ENCODE measurements around the gene TGFBRAP1. TPM values are rescaled to one million over a fixed set of nuclear protein-coding genes. Genes with fewer than 3 reads are reported as not detected.

TGFBRAP1 gene
- total and polyA plus RNA-seq, 8 donors, result 3.6 to 11.5 (median 8.7) TPM

DNA sequence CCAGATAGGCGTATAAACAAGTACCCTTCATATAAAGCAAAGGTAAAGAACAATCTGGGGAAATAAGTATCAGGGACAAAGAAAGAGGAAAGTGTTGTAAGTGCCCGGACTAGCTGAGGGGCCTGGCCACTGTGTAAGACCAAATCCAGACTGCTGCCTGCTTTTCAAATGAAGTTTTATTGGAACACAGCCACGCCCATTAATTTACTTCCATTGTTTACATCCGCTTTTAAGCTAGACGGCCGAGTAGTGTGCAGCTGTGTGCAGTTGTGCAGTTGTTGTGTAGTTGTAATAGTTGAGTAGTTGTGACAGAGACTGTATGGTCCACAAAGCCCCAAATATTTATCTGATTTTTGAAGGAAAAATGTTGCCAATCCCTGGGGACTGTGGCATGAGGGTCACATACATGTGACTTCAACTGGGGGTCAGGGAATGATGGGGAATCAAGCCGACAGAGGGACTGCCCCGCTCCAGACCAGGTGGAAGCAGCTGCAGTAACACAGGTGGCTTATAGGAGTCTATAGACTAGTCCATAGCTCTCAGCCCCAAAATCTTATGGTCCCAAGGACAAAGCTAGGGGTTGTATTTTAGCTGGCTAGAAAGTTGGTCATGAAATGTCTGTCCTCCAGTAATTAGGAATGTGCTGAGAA, 39.3 kb upstream of the TGFBRAP1 start:
- no peak overlapping the region for H3K27ac ChIP-seq
- WGBS, 2 donors, result 60 to 61% methylated on average over 8 of the region's 8 CpGs
- ATAC-seq (no peak), DNase-seq (no peak), FAIRE-seq (no peak)
- H3K36me3 ChIP-seq, result no peaks in the 10 kb centered on the region
- H3K9me3 ChIP-seq, result no peaks in the 10 kb centered on the region
- TF ChIP-seq, protein P1, sequence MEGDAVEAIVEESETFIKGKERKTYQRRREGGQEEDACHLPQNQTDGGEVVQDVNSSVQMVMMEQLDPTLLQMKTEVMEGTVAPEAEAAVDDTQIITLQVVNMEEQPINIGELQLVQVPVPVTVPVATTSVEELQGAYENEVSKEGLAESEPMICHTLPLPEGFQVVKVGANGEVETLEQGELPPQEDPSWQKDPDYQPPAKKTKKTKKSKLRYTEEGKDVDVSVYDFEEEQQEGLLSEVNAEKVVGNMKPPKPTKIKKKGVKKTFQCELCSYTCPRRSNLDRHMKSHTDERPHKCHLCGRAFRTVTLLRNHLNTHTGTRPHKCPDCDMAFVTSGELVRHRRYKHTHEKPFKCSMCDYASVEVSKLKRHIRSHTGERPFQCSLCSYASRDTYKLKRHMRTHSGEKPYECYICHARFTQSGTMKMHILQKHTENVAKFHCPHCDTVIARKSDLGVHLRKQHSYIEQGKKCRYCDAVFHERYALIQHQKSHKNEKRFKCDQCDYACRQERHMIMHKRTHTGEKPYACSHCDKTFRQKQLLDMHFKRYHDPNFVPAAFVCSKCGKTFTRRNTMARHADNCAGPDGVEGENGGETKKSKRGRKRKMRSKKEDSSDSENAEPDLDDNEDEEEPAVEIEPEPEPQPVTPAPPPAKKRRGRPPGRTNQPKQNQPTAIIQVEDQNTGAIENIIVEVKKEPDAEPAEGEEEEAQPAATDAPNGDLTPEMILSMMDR (IDR thresholded peaks at IDR 0.05), result no peak
- intact Hi-C loops (cut with DNase I), result no loop called here
- no peaks in the 10 kb centered on the region for H3K4me1 ChIP-seq
- H3K27me3 ChIP-seq, result no peaks in the 10 kb centered on the region
- H3K4me3 ChIP-seq, result no peak overlapping the region

DNA sequence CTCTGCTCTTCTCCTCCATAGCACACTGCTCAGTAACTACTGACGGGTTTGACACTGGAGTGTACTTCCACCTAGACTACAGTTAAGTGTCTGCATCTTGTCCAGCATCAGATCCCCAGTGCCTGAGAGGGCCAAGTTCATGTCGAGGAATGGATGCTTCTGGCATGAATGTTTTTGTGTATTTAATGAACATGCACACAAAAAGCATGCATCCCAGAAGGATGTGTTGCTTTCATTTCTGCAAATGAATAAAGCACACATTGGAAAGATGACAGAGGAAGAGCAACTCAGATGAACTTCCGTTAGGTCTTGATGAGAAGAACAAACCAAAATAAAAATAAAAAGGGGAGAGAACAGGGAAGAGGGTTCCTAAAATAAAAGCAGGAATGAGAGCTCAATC, 35.7 kb upstream of the TGFBRAP1 start:
- H3K4me3 ChIP-seq, result no peak overlapping the region
- H3K36me3 ChIP-seq, result peaks cover 0 to 5% (median 0%) of the 10 kb centered on the region in 3 donors
- DNase-seq (no peak), FAIRE-seq (no peak), ATAC-seq (no peak)
- intact Hi-C loops (cut with DNase I), result no loop called here
- no peak overlapping the region for H3K27ac ChIP-seq
- TF ChIP-seq, protein P1 (IDR thresholded peaks at IDR 0.05), result no peak
- no peaks in the 10 kb centered on the region for H3K27me3 ChIP-seq
- H3K9me3 ChIP-seq, result no peaks in the 10 kb centered on the region
- H3K4me1 ChIP-seq, result no peaks in the 10 kb centered on the region
- 47 to 63% methylated on average over 3 of the region's 3 CpGs for WGBS, 2 donors

DNA sequence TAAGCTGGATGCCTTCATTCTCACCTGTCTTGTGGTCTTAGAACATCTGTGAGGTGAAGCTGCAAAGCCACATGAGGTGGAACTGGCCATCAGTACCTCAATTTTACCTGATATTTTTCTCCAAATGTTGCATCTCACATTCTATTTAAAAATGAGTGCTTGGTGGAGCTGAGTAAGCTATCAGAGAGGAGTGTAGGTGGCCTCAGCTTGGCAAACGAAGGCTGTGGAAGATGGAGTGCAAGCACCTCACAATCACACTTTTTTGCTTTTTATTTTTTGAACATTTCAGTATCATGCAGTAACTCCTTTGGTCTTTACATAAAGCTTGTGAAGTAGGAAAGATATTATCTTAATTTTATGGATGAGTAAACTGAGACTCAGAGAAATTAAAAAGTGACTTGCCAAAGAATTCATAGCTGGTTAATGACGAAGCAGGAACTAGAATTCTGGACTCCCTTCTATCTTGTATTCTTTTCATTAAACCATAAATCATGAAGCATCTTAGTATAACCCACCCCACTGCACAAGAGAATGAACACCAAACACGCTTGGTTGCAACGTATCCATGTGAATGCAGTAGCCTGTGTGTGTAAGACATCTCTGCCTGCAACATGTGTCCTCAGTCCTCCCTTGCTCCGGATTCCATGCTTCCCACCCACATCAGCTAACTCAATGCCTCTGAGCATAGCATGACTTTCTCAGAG, 35.1 kb upstream of the TGFBRAP1 start:
- intact Hi-C loops (cut with DNase I), result no loop called here
- H3K4me3 ChIP-seq, result no peak overlapping the region
- ATAC-seq (no peak), DNase-seq (no peak), FAIRE-seq (no peak)
- TF ChIP-seq, protein P1 (IDR thresholded peaks at IDR 0.05), result no peak
- no peaks in the 10 kb centered on the region for H3K4me1 ChIP-seq
- H3K36me3 ChIP-seq, result peaks cover 0 to 5% (median 0%) of the 10 kb centered on the region in 3 donors
- H3K27ac ChIP-seq, result no peak overlapping the region
- no peaks in the 10 kb centered on the region for H3K9me3 ChIP-seq
- no peaks in the 10 kb centered on the region for H3K27me3 ChIP-seq
- WGBS, 2 donors, result 58 to 61% methylated on average over 5 of the region's 5 CpGs

DNA sequence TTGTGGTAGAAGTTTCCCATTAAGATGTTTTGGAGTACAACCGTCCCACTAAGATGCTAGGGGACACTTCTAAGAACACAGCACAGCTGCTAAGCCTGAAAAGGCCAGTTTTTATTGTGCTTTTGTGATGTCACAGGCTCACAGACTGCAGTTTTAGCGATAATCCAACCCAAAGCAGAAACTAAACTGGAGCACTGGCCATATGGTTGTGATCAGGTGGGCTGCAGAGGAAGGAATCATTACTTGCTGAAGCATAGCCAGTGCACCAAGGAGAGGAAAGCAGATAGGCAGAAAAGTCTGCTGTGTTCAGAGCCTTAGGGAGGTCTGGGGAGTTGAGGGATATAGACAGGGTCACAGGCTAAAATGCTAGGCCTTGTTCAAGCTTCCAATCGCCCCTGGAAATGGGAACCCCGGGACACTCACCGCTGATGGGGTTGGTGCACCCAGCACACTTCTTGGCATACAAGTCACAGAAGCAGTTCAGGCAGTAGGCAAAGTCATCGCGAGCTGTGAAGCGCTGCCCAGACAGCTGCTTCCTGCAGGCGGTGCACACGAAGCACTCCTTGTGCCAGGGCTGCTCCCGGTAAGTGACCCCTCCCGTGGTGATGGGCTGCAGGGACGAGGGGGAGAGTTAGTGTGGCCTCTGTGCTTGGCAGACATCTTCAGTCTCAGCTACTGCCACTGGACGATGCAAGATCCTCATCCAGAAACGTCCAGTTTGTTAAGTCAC, 33.5 kb upstream of the TGFBRAP1 start:
- no peak for ATAC-seq
- TF ChIP-seq, protein P1 (IDR thresholded peaks at IDR 0.05), result no peak
- H3K9me3 ChIP-seq, result no peaks in the 10 kb centered on the region
- no peak for DNase-seq
- WGBS, 2 donors, result 68 to 77% methylated on average over 15 of the region's 15 CpGs
- intact Hi-C loops (cut with DNase I), result no loop called here
- H3K4me3 ChIP-seq, result no peak overlapping the region
- no peak overlapping the region for H3K27ac ChIP-seq
- no peak for FAIRE-seq
- H3K4me1 ChIP-seq, result no peaks in the 10 kb centered on the region
- H3K36me3 ChIP-seq, result peaks cover 0 to 5% (median 0%) of the 10 kb centered on the region in 3 donors
- H3K27me3 ChIP-seq, result no peaks in the 10 kb centered on the region

Data from pancreas (tissue), 10 donors.